HL-60 (cell line): ENCODE data around the gene COG6.

Experiments
- DNase-seq, 2 experiments: peaks; one replicate each; pipeline ENCODE4 v3.0.0-alpha.2; 2010 to 2020; ENCODE audit warnings: low read depth in 1 of 2, low spot score in 1 of 2
- H3K27ac ChIP-seq: fragments of 250-450 bp; sonication (Bioruptor Pico); replicated peaks from 2 replicates; pipeline ENCODE4 v1.5.1; 2020; ENCODE audit warnings: mild to moderate bottlenecking, moderate library complexity
- H3K27me3 ChIP-seq: fragments of 250-450 bp; sonication (Bioruptor Pico); 2 replicates; pipeline ENCODE4 v1.5.1; 2021; ENCODE audit warnings: mild to moderate bottlenecking, moderate library complexity; ENCODE audit not compliant: insufficient read depth, poor library complexity, severe bottlenecking
- H3K4me3 ChIP-seq: replicated peaks from 2 replicates; pipeline ENCODE4 v1.5.1; 2011; ENCODE audit warnings: mild to moderate bottlenecking, control low read depth, low read length; ENCODE audit not compliant: insufficient read depth
- CTCF ChIP-seq: IDR thresholded peaks from one replicate; pipeline ENCODE4 v1.5.1; 2011; ENCODE audit warnings: low read length, control low read depth, inconsistent platforms; ENCODE audit not compliant: insufficient read depth
- GABPA ChIP-seq: IDR thresholded peaks from 2 replicates; pipeline ENCODE4 v1.6.1; 2012; ENCODE audit warnings: low read depth
- POLR2AphosphoS5 ChIP-seq: IDR thresholded peaks from 2 replicates; pipeline ENCODE4 v1.6.1; 2012; ENCODE audit warnings: low read depth
- SPI1 ChIP-seq: IDR thresholded peaks from 2 replicates; pipeline ENCODE4 v1.6.1; 2012; ENCODE audit warnings: low read depth, mild to moderate bottlenecking, borderline replicate concordance
- TF ChIP-seq, protein P1 (sequence below): IDR thresholded peaks from 2 replicates; pipeline ENCODE4 v1.6.1; 2012; ENCODE audit warnings: low read depth; ENCODE audit not compliant: insufficient replicate concordance

The COG6 gene

DNA sequence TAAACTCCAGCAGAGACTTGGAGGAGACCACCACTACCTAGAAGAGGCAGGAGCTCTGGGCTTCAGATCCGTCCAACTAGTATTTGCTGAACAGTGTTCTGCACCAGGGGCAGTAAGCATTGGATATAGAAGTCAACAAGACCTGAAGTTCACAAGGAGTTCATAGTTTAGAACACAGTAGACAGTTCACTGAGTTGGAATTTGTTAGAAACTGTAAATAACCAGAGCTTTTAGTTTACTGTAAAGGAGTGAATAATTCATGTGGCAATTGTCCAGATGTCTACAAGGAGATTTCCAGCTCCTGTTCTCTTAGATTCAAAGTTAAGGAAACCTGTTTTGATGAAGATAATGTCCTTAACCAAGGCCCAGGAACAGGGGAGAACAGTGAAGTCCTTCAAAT is 128.9 kb downstream of the COG6 start:
- no peak for TF ChIP-seq POLR2AphosphoS5
- no peak for TF ChIP-seq GABPA
- no peak for TF ChIP-seq CTCF
- TF ChIP-seq, protein P1, sequence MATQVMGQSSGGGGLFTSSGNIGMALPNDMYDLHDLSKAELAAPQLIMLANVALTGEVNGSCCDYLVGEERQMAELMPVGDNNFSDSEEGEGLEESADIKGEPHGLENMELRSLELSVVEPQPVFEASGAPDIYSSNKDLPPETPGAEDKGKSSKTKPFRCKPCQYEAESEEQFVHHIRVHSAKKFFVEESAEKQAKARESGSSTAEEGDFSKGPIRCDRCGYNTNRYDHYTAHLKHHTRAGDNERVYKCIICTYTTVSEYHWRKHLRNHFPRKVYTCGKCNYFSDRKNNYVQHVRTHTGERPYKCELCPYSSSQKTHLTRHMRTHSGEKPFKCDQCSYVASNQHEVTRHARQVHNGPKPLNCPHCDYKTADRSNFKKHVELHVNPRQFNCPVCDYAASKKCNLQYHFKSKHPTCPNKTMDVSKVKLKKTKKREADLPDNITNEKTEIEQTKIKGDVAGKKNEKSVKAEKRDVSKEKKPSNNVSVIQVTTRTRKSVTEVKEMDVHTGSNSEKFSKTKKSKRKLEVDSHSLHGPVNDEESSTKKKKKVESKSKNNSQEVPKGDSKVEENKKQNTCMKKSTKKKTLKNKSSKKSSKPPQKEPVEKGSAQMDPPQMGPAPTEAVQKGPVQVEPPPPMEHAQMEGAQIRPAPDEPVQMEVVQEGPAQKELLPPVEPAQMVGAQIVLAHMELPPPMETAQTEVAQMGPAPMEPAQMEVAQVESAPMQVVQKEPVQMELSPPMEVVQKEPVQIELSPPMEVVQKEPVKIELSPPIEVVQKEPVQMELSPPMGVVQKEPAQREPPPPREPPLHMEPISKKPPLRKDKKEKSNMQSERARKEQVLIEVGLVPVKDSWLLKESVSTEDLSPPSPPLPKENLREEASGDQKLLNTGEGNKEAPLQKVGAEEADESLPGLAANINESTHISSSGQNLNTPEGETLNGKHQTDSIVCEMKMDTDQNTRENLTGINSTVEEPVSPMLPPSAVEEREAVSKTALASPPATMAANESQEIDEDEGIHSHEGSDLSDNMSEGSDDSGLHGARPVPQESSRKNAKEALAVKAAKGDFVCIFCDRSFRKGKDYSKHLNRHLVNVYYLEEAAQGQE, result no peak
- TF ChIP-seq SPI1, result no peak
- Histone ChIP-seq H3K27ac (no peak overlapping the region), H3K27me3 (no peaks in the 10 kb centered on the region), H3K4me3 (no peak overlapping the region)
- no peak for DNase-seq

DNA sequence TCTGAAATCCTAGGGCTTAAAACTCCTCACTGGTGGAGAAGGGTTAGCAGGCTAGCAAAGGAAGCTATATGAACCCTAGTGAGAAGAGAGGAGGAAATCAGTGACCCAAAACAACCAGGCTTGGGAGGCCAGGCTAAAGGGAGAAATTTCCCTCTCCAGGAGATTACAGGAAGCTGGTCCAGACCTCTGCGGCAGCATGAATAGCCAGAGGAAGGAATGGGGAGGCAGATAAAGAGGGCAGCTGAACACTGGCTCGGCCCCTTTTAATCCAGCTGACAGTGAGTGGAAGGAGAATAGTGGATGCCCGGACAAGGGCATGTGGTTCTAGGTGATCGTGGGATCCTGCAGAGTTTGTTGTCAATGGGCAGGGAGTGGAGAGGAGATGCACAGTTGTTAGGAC is 130.6 kb downstream of the COG6 start:
- no peaks in the 10 kb centered on the region for H3K27me3 ChIP-seq
- TF ChIP-seq CTCF (no peak), POLR2AphosphoS5 (no peak), GABPA (no peak)
- TF ChIP-seq, protein P1, result no peak
- no peak overlapping the region for H3K27ac ChIP-seq
- H3K4me3 ChIP-seq, result no peak overlapping the region
- no peak for DNase-seq

DNA sequence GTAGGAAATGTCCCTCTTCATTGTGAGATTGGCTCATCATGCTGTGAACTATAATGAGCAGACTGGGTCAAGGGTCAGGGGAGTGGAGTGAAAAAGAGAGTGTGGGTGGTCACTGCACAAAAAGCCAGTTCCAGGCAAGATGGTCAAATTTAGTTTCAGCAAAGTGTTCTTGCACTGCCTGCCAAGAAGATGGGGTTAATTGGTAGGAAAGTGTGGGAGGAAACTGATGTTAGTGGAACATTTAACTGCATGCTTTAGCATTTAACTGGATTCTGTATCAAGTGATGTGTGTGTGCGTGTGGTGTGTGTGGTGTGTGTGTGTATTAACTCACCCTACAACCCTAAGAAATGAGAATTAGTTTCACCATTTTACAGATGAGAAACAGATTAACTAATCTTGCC is 131.6 kb downstream of the COG6 start:
- no peak for DNase-seq
- Histone ChIP-seq H3K27me3 (no peaks in the 10 kb centered on the region), H3K4me3 (no peak overlapping the region), H3K27ac (no peak overlapping the region)
- TF ChIP-seq GABPA (no peak), SPI1 (no peak), CTCF (no peak), POLR2AphosphoS5 (no peak)
- TF ChIP-seq, protein P1, result no peak
